ENCODE data around the gene MSL1. TPM values are rescaled to one million over a fixed set of nuclear protein-coding genes. Genes with fewer than 3 reads are reported as not detected.

Gene MSL1
- polyA plus RNA-seq, 1 donor from 2014 or later: 137 TPM

DNA sequence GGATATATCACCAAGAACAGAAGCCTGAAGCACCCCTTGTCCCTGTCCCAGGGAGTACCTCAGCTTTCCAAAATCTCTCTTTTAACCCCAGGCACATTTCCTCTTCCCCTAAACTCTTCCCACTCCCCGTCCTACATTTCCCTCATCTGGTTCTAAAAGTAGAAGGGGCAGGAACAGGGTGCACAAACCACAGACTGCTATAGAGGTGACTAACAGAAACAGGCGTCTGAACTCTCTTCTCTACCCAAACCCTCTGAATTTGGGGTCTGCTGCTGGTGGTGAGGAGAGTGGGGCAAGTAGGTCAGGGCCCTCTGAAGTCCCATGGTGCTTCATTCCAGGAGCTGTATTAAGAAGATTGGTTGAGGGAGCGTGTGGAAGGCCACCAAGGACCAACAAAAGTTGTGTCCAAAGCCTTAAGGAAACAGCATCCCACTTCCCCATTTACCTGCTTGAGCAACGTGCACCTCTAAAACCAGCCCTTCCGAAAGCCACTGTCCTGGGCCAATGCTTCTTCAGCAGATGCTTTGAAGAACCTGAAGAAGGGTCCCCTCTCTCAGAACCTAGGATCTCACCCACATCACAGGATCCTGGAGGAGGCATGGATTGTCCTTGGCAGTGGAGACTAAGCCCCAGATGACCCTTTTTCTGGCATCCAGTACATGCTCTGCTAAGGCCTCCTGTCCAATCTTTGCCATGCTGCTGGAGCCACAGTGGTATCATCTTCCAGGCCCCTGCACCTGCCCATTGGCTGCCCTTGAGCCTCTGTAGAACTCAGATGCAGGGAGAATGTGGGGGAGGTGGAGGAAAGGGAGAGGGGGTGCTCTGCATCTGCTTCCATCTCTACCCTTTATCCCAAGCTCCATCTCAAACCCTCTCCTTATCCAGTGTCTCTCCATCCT, 15.7 kb upstream of the MSL1 start:
- Histone ChIP-seq H3K27me3 (ENCODE audit: insufficient read depth, low read depth, low read length) (no peaks in the 10 kb centered on the region), H3K9me3 (ENCODE audit: low read length) (no peaks in the 10 kb centered on the region), H3K4me3 (ENCODE audit: low read length) (no peak overlapping the region), H3K79me2 (replicated peaks; ENCODE audit: insufficient read depth, low read length) (no peaks in the 10 kb centered on the region), H4K20me1 (ENCODE audit: insufficient read depth) (no peaks in the 10 kb centered on the region), H3K27ac (ENCODE audit: low read length) (no peak overlapping the region), H3K9ac (ENCODE audit: low read length) (no peak overlapping the region), H3K4me2 (ENCODE audit: low read length) (no peak overlapping the region), H3K36me3 (ENCODE audit: insufficient read depth, low read length) (no peaks in the 10 kb centered on the region), H2AFZ (ENCODE audit: low read depth, low read length) (no peak overlapping the region), H3F3A (ENCODE audit: insufficient read depth, low read length, poor library complexity, severe bottlenecking) (no peaks in the 10 kb centered on the region), H3K9me2 (ENCODE audit: insufficient read depth, low read length) (no peaks in the 10 kb centered on the region)
- TF ChIP-seq POLR2AphosphoS5 (IDR thresholded peaks at IDR 0.05): no peak
- TF ChIP-seq TAF1 (IDR thresholded peaks at IDR 0.05; ENCODE audit: low read depth): no peak
- no peak for TF ChIP-seq MXI1 (conservative IDR thresholded peaks at IDR 0.05; ENCODE audit: poor library complexity, severe bottlenecking)
- no peak for TF ChIP-seq EZH2 (IDR thresholded peaks at IDR 0.05; ENCODE audit: borderline replicate concordance, insufficient read depth, low read length, poor library complexity, severe bottlenecking)

DNA sequence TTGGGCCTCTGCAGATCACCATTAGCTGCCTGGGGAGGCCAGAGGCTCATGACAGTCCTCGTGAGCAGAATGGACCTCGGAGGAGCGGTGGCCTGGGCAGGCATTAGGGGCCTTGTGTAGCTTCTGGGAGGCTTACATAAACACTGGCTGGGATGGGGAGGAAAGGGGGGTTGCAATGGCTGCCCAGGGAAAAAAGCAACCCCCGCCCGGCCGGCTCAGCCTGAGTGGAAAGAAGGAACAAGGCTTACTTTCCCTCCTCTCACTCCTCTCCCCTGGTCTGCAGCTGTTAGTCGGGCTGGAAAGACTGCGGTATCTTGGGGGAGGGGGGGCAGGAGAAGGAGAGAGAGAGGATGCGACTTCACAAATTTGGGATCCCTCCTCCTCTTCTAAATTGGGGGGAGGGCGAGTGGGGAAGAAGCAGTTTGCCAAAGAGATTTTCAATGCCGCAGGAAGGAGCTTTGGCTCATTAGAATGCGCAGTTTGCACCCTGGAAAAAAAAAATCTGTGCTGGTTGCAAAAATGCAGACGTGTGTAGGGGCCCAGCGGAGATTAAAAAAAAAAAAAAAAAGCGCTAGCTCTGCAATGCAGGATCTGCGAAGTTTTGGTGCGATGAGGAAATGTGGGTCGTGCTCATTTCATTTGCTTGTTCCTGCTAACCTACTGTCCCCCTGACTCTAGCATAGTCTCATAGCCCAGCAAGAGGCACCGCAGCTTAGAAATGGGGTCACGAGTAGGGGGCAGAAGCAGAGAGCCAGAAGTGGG, 14.8 kb upstream of the MSL1 start:
- no peaks in the 10 kb centered on the region for H3K27me3 ChIP-seq (ENCODE audit: insufficient read depth, low read depth, low read length)
- no peaks in the 10 kb centered on the region for H3K79me2 ChIP-seq (replicated peaks; ENCODE audit: insufficient read depth, low read length)
- H3K27ac ChIP-seq (ENCODE audit: low read length): no peak overlapping the region
- TF ChIP-seq SMC3 (conservative IDR thresholded peaks at IDR 0.05; ENCODE audit: poor library complexity): no peak
- TF ChIP-seq MXI1 (conservative IDR thresholded peaks at IDR 0.05; ENCODE audit: poor library complexity, severe bottlenecking): no peak
- TF ChIP-seq POLR2AphosphoS5 (IDR thresholded peaks at IDR 0.05): no peak
- no peak for TF ChIP-seq RAD21 (conservative IDR thresholded peaks at IDR 0.05)
- no peak for TF ChIP-seq EP300 (conservative IDR thresholded peaks at IDR 0.05; ENCODE audit: poor library complexity, severe bottlenecking)
- TF ChIP-seq, protein P1, sequence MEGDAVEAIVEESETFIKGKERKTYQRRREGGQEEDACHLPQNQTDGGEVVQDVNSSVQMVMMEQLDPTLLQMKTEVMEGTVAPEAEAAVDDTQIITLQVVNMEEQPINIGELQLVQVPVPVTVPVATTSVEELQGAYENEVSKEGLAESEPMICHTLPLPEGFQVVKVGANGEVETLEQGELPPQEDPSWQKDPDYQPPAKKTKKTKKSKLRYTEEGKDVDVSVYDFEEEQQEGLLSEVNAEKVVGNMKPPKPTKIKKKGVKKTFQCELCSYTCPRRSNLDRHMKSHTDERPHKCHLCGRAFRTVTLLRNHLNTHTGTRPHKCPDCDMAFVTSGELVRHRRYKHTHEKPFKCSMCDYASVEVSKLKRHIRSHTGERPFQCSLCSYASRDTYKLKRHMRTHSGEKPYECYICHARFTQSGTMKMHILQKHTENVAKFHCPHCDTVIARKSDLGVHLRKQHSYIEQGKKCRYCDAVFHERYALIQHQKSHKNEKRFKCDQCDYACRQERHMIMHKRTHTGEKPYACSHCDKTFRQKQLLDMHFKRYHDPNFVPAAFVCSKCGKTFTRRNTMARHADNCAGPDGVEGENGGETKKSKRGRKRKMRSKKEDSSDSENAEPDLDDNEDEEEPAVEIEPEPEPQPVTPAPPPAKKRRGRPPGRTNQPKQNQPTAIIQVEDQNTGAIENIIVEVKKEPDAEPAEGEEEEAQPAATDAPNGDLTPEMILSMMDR (IDR thresholded peaks at IDR 0.05; ENCODE audit: poor library complexity, severe bottlenecking): no peak
- TF ChIP-seq TAF1 (IDR thresholded peaks at IDR 0.05; ENCODE audit: low read depth): no peak
- TF ChIP-seq, protein P2, sequence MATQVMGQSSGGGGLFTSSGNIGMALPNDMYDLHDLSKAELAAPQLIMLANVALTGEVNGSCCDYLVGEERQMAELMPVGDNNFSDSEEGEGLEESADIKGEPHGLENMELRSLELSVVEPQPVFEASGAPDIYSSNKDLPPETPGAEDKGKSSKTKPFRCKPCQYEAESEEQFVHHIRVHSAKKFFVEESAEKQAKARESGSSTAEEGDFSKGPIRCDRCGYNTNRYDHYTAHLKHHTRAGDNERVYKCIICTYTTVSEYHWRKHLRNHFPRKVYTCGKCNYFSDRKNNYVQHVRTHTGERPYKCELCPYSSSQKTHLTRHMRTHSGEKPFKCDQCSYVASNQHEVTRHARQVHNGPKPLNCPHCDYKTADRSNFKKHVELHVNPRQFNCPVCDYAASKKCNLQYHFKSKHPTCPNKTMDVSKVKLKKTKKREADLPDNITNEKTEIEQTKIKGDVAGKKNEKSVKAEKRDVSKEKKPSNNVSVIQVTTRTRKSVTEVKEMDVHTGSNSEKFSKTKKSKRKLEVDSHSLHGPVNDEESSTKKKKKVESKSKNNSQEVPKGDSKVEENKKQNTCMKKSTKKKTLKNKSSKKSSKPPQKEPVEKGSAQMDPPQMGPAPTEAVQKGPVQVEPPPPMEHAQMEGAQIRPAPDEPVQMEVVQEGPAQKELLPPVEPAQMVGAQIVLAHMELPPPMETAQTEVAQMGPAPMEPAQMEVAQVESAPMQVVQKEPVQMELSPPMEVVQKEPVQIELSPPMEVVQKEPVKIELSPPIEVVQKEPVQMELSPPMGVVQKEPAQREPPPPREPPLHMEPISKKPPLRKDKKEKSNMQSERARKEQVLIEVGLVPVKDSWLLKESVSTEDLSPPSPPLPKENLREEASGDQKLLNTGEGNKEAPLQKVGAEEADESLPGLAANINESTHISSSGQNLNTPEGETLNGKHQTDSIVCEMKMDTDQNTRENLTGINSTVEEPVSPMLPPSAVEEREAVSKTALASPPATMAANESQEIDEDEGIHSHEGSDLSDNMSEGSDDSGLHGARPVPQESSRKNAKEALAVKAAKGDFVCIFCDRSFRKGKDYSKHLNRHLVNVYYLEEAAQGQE (IDR thresholded peaks at IDR 0.05; ENCODE audit: borderline replicate concordance): no peak
- no peak for TF ChIP-seq EZH2 (IDR thresholded peaks at IDR 0.05; ENCODE audit: borderline replicate concordance, insufficient read depth, low read length, poor library complexity, severe bottlenecking)
- no peaks in the 10 kb centered on the region for H3K9me2 ChIP-seq (ENCODE audit: insufficient read depth, low read length)
- H3K36me3 ChIP-seq (ENCODE audit: insufficient read depth, low read length): no peaks in the 10 kb centered on the region
- no peak overlapping the region for H3K9ac ChIP-seq (ENCODE audit: low read length)
- no peaks in the 10 kb centered on the region for H3K9me3 ChIP-seq (ENCODE audit: low read length)
- H2AFZ ChIP-seq (ENCODE audit: low read depth, low read length): no peak overlapping the region
- no peak overlapping the region for H3K4me3 ChIP-seq (ENCODE audit: low read length)
- no peaks in the 10 kb centered on the region for H4K20me1 ChIP-seq (ENCODE audit: insufficient read depth)
- H3K4me2 ChIP-seq (ENCODE audit: low read length): no peak overlapping the region
- H3F3A ChIP-seq (ENCODE audit: insufficient read depth, low read length, poor library complexity, severe bottlenecking): no peaks in the 10 kb centered on the region
